ENCODE results near the gene EIF4A3. TPM values are rescaled to one million over a fixed set of nuclear protein-coding genes. Genes with fewer than 3 reads are reported as not detected.

The EIF4A3 gene
- 312 and 313 TPM in 2 replicates for total RNA-seq (2014; rRNA removed; shearing (Covaris generic))
- total RNA-seq (2022), result 249 and 259 TPM in 2 replicates
- percentile 94 among the genes with signal in this experiment for Bru-seq, nascent RNA
- BruChase-seq, experiment 1, labeled RNA remaining after a 6-hour chase, result percentile 94 among the genes with signal in this experiment
- BruChase-seq, experiment 2, labeled RNA remaining after a 2-hour chase, result percentile 95 among the genes with signal in this experiment
- long read RNA-seq, transcript EIF4A3-201 (12 exons, 1,734 nt), result major isoform, 594 of 623 reads
- long read RNA-seq, partial matches to known transcripts, result 7 of 623 reads
- long read RNA-seq, other reads (novel, unspliced or antisense), result 21 of 623 reads

DNA sequence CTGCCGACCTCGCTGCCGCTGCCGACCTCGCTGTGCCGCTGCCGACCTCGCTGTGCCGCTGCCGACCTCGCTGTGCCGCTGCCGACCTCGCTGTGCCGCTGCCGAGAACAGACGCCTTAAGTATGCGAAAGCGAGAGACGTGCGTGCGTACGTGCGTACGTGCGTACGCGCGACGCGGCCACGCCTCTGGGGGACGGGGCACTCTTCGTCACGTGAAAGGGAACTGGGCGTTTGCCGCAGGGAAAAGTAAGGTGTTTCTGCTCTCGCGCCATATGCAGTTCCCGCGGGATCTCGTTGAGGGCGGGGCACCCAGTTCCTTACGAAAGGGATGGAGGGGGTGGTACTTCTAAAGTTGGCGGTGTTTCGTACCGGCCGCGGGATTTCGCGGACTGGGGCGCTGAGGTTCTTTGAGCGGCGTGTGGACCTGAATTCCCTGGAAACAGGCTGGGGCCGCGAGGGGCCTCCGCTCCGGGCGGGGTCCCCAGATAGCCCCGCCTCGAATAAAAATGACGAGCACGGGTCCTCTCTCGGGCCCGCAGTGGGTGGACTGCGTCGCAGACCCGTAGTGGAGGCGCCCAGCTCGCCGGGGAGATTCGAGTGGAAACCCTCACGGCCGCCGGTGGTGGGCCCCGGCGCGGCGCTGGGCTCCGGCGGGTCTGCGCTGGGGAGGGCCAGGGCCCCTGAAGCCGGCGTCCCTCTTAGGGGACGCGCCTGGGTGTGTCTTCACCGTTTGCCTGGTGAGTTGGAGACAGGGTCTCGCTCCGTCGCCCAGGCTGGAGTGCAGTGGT is at the start of gene EIF4A3:
EIF4A3 (minus strand) TSS at position 94 of the 788 bp plus-strand sequence. CDS start 167 bp downstream, outside the sequence.
- H3K79me2 ChIP-seq (ENCODE audit: insufficient read depth, low read depth, low read length), result peaks cover 58% of the 10 kb centered on the region
- peak within 1 kb of the TSS; percentile 67 for H3K27ac ChIP-seq (ENCODE audit: low read depth, low read length, poor library complexity, severe bottlenecking)
- TF ChIP-seq, protein P1, sequence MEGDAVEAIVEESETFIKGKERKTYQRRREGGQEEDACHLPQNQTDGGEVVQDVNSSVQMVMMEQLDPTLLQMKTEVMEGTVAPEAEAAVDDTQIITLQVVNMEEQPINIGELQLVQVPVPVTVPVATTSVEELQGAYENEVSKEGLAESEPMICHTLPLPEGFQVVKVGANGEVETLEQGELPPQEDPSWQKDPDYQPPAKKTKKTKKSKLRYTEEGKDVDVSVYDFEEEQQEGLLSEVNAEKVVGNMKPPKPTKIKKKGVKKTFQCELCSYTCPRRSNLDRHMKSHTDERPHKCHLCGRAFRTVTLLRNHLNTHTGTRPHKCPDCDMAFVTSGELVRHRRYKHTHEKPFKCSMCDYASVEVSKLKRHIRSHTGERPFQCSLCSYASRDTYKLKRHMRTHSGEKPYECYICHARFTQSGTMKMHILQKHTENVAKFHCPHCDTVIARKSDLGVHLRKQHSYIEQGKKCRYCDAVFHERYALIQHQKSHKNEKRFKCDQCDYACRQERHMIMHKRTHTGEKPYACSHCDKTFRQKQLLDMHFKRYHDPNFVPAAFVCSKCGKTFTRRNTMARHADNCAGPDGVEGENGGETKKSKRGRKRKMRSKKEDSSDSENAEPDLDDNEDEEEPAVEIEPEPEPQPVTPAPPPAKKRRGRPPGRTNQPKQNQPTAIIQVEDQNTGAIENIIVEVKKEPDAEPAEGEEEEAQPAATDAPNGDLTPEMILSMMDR (conservative IDR thresholded peaks at IDR 0.05; ENCODE audit: low read length), result no peak
- TF ChIP-seq EZH2phosphoT487 (IDR thresholded peaks at IDR 0.05; ENCODE audit: borderline replicate concordance, low read depth, low read length), result no peak
- H3K4me3 ChIP-seq (ENCODE audit: low read depth, low read length, poor library complexity, severe bottlenecking), result peak within 1 kb of the TSS; percentile 93
- peak within 1 kb of the TSS; percentile 100 for H3K4me2 ChIP-seq (ENCODE audit: low read length)
- ChIA-PET CTCF (ENCODE audit: unreplicated experiment) (interaction anchor here (0.6 kb wide), 1 partner anchor 139 kb away, joined by 3 read pairs; no protein-coding TSS in a partner anchor), POLR2A (no interaction called here)
- intact Hi-C loops (cut with micrococcal nuclease; ENCODE audit: unreplicated experiment), result loop anchor here (2.0 to 5.0 kb wide), 2 partner anchors 45 to 116 kb away; partner anchors contain the start of gene GAA
- BruUV-seq (replicated peaks), result TSS peak; percentile 89
- peaks cover 45% of the 10 kb centered on the region for H3K36me3 ChIP-seq (ENCODE audit: insufficient read depth, low read length)
- peaks cover 29% of the 10 kb centered on the region for H4K20me1 ChIP-seq (ENCODE audit: insufficient read depth, low read length)
- peak; percentile 100 for DNase-seq (ENCODE audit: low spot score)
- H3K4me1 ChIP-seq (ENCODE audit: insufficient read depth, low read length, poor library complexity, severe bottlenecking), result peaks cover 37% of the 10 kb centered on the region
- H3K9me3 ChIP-seq (ENCODE audit: low read length), result no peaks in the 10 kb centered on the region
- no peaks in the 10 kb centered on the region for H3K9me2 ChIP-seq (ENCODE audit: insufficient read depth, low read length)
- peak within 1 kb of the TSS; percentile 74 for H2AFZ ChIP-seq (ENCODE audit: low read length)

GRCh38 chr17:80196652-80197051 is 49.7 kb upstream of the EIF4A3 start:
- H3K4me3 ChIP-seq (ENCODE audit: low read depth, low read length, poor library complexity, severe bottlenecking), result no peak overlapping the region
- no peaks in the 10 kb centered on the region for H3K9me2 ChIP-seq (ENCODE audit: insufficient read depth, low read length)
- H3K4me1 ChIP-seq (ENCODE audit: insufficient read depth, low read length, poor library complexity, severe bottlenecking), result no peaks in the 10 kb centered on the region
- DNase-seq (ENCODE audit: low spot score), result no peak
- intact Hi-C loops (cut with micrococcal nuclease; ENCODE audit: unreplicated experiment), result loop anchor here (1.0 kb wide), 2 partner anchors 57 to 168 kb away; no protein-coding TSS in a partner anchor
- H3K9me3 ChIP-seq (ENCODE audit: low read length), result no peaks in the 10 kb centered on the region
- no peak overlapping the region for H3K27ac ChIP-seq (ENCODE audit: low read depth, low read length, poor library complexity, severe bottlenecking)
- TF ChIP-seq, protein P1 (conservative IDR thresholded peaks at IDR 0.05; ENCODE audit: low read length), result no peak
- TF ChIP-seq EZH2phosphoT487 (IDR thresholded peaks at IDR 0.05; ENCODE audit: borderline replicate concordance, low read depth, low read length), result no peak
- CTCF ChIA-PET (ENCODE audit: unreplicated experiment), result no interaction called here
- no peak overlapping the region for H2AFZ ChIP-seq (ENCODE audit: low read length)
- no peaks in the 10 kb centered on the region for H4K20me1 ChIP-seq (ENCODE audit: insufficient read depth, low read length)
- H3K4me2 ChIP-seq (ENCODE audit: low read length), result no peak overlapping the region
- BruUV-seq (replicated peaks), result no TSS peak
- POLR2A ChIA-PET, result no interaction called here
- no peaks in the 10 kb centered on the region for H3K79me2 ChIP-seq (ENCODE audit: insufficient read depth, low read depth, low read length)
- H3K36me3 ChIP-seq (ENCODE audit: insufficient read depth, low read length), result no peaks in the 10 kb centered on the region
